Mucosa of rectum (tissue), 2 donors: Measurements from ENCODE around the gene INPP4B.
"Not testable (repeated sequence)": the region's sequence is repeated elsewhere in the genome, so short reads cannot be mapped to it uniquely, and the experiment has no call there.

Experiments used
- H3K27ac ChIP-seq, 2 donors: one replicate each; pipeline ENCODE4 v1.7.0; 2013; ENCODE audit warnings: inconsistent platforms in 2 of 2, low read depth in 2 of 2, low read length in 2 of 2
- H3K27me3 ChIP-seq, 2 donors: one replicate each; pipeline ENCODE4 v1.7.0; 2013; ENCODE audit warnings: low read length in 2 of 2; ENCODE audit not compliant: control insufficient read depth in 2 of 2, insufficient read depth in 2 of 2
- H3K36me3 ChIP-seq, 2 donors: one replicate each; pipeline ENCODE4 v1.7.0; 2013; ENCODE audit warnings: low read length in 2 of 2; ENCODE audit not compliant: control insufficient read depth in 2 of 2, insufficient read depth in 2 of 2
- H3K4me1 ChIP-seq, 2 donors: one replicate each; pipeline ENCODE4 v1.7.0; 2013; ENCODE audit warnings: low read length in 2 of 2, mild to moderate bottlenecking in 1 of 2; ENCODE audit not compliant: control insufficient read depth in 2 of 2, insufficient read depth in 2 of 2
- H3K4me3 ChIP-seq, 2 donors: one replicate each; pipeline ENCODE4 v1.7.0; 2013; ENCODE audit warnings: low read length in 2 of 2
- H3K9ac ChIP-seq, 2 donors: one replicate each; pipeline ENCODE4 v1.7.0; 2013; ENCODE audit warnings: low read length in 2 of 2, low read depth in 1 of 2, mild to moderate bottlenecking in 1 of 2
- H3K9me3 ChIP-seq, 2 donors: one replicate each; pipeline ENCODE4 v1.7.0; 2013; ENCODE audit warnings: low read length in 2 of 2; ENCODE audit not compliant: control insufficient read depth in 2 of 2
- donor health status: healthy.
- donor health status: Normal muscosa, but diverticular disease.

INPP4B gene

GRCh38 chr4:142809559-142809958 is 36.5 kb downstream of the INPP4B start:
- Histone ChIP-seq H3K36me3 (no peaks in the 10 kb centered on the region), H3K9me3 (no peaks in the 10 kb centered on the region), H3K27me3 (no peaks in the 10 kb centered on the region), H3K4me1 (no peaks in the 10 kb centered on the region), H3K27ac (no peak overlapping the region), H3K4me3 (no peak overlapping the region), H3K9ac (no peak overlapping the region)

DNA sequence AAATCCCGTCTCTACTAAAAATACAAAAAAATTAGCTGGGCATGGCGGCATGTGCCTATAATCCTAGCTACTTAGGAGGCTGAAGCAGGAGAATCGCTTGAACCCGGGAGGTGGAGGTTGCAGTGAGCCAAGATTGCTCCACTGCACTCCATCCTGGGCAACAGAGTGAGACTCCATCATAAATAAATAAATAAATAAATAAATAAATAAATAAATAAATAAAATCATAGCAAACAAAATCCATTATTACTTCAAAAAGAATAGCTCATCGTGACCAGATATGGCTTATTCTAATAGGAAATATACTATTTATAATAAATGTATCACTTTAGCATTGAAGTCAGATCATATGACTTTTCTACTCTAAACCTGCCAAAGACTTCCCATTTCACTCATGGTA is 42.2 kb downstream of the INPP4B start:
- H3K9ac ChIP-seq, H3K36me3 ChIP-seq, H3K27me3 ChIP-seq, H3K4me1 ChIP-seq, H3K9me3 ChIP-seq, H3K27ac ChIP-seq, H3K4me3 ChIP-seq: not testable (repeated sequence)

DNA sequence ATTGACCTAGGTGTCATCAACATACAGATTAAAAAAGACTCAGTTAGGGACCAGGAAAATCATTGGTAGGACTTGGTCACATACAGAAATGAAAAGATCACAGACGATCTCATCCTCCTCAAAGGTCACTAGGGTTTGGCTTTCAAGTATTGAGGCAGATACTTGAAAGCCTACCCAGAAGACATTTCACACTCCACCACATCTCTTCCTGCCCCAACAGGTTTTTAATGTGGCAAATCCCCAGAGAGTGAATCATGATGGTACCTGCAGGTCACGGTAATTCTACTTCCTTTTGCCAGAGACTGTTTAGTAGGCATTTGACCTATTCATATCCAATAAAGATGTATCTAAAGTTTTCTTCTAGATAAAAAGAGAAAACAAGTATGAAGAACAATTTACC is 44.1 kb downstream of the INPP4B start:
- H3K27me3 ChIP-seq: no peaks in the 10 kb centered on the region
- no peaks in the 10 kb centered on the region for H3K36me3 ChIP-seq
- H3K9me3 ChIP-seq: no peaks in the 10 kb centered on the region
- H3K9ac ChIP-seq: no peak overlapping the region
- no peaks in the 10 kb centered on the region for H3K4me1 ChIP-seq
- H3K4me3 ChIP-seq: no peak overlapping the region
- H3K27ac ChIP-seq: no peak overlapping the region

DNA sequence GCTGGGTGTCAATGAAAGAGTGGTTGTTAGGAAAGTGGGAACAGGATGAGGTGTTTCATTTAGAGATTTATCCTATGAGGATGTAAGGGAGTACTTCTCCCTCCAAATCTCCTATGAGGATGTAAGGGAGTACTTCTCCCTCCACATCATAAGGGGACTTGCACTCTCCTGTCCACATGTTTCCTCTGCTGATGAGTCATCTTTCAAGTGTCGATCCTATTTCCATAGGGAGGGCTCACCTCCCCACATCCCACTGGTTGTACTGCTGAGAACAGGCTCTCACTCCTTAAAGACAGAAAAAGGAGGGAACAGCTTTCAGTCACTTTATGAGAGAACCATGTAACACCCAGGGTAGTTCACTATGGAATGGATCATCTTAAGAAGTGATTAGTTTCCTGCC is 65.0 kb downstream of the INPP4B start:
- Histone ChIP-seq H3K27me3 (no peaks in the 10 kb centered on the region), H3K4me1 (peaks cover 0 to 3% of the 10 kb centered on the region in 2 donors)

GRCh38 chr4:142778900-142779299 is 67.2 kb downstream of the INPP4B start:
- Histone ChIP-seq H3K27ac (no peak overlapping the region), H3K9me3 (no peaks in the 10 kb centered on the region), H3K36me3 (no peaks in the 10 kb centered on the region), H3K4me3 (no peak overlapping the region), H3K9ac (no peak overlapping the region), H3K27me3 (no peaks in the 10 kb centered on the region), H3K4me1 (peaks cover 0 to 3% of the 10 kb centered on the region in 2 donors)

More for the DNA sequence above, 65.0 kb downstream of the INPP4B start:
- Histone ChIP-seq H3K9me3 (no peaks in the 10 kb centered on the region), H3K36me3 (no peaks in the 10 kb centered on the region), H3K27ac (no peak overlapping the region), H3K4me3 (no peak overlapping the region), H3K9ac (no peak overlapping the region)

DNA sequence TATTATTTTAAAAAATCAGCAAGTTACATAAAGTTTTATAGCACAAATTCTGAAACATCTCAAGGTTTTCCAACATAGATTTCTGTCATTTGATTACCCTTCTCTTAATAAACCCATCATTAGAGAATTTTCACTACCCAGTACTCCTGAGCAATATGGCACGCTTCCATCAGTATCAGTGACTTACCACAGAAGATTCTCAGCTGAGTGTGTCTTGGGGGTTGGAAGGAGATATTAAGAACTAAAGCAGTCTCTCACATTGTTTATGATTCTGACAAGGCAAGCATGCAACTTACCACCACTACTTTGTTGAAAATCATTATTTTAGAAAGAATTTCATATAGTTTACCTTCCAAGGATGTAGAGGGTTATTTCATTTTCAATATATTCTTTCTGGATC is 67.7 kb downstream of the INPP4B start:
- no peak overlapping the region for H3K9ac ChIP-seq
- H3K27ac ChIP-seq: no peak overlapping the region
- no peaks in the 10 kb centered on the region for H3K36me3 ChIP-seq
- H3K9me3 ChIP-seq: no peaks in the 10 kb centered on the region
- H3K4me1 ChIP-seq: peaks cover 0 to 3% of the 10 kb centered on the region in 2 donors
- H3K4me3 ChIP-seq: no peak overlapping the region
- H3K27me3 ChIP-seq: no peaks in the 10 kb centered on the region

- Histone ChIP-seq H3K9ac (no peak overlapping the region), H3K4me1 (peaks cover 0 to 3% of the 10 kb centered on the region in 2 donors), H3K27me3 (no peaks in the 10 kb centered on the region), H3K4me3 (no peak overlapping the region), H3K27ac (no peak overlapping the region), H3K36me3 (no peaks in the 10 kb centered on the region), H3K9me3 (no peaks in the 10 kb centered on the region)
Observed at GRCh38 chr4:142777045-142777743, 68.9 kb downstream of the INPP4B start.

DNA sequence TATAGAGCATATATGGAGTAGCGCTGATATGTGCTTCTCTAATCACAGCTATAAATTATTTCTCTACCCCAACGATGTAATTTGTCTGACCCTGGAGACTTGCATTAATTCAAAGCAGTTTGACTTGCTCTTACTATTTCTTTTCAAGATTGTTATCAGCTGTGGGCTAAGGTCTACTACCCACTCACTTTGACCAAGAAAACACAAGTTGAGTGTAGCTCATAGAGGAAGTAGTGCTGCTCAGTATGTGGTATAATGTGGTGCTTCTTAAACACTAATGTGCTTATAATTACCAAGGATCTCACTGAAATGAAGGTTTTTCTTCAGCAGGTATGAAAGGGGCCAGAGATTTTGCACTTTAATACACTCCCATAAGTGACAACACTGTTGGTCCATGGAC is 70.1 kb downstream of the INPP4B start:
- no peak overlapping the region for H3K4me3 ChIP-seq
- H3K27me3 ChIP-seq: no peaks in the 10 kb centered on the region
- no peaks in the 10 kb centered on the region for H3K36me3 ChIP-seq
- no peaks in the 10 kb centered on the region for H3K9me3 ChIP-seq
- H3K27ac ChIP-seq: no peak overlapping the region
- peaks cover 0 to 3% of the 10 kb centered on the region in 2 donors for H3K4me1 ChIP-seq
- H3K9ac ChIP-seq: no peak overlapping the region

DNA sequence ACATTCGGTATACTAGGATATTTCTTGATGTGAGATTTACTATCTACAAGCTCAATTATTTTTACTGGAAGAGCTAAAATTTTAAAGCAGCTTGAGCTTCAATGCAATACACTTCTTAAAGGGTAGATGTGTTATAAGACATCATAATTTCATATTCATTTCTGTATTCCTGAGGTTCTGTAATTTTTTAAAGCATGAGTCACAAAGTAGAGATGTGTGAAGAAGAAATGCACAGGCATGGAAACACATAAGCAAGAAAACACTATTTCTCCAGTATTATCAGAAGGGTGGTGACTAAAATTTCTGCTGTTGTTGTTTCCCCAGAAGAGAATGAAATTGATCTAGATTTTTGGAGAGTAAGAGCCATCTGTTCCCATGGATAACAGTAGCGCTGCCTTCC is 72.6 kb downstream of the INPP4B start:
- H3K4me3 ChIP-seq: no peak overlapping the region
- no peak overlapping the region for H3K9ac ChIP-seq
- no peaks in the 10 kb centered on the region for H3K36me3 ChIP-seq
- no peak overlapping the region for H3K27ac ChIP-seq
- peaks cover 0 to 3% of the 10 kb centered on the region in 2 donors for H3K4me1 ChIP-seq
- H3K9me3 ChIP-seq: no peaks in the 10 kb centered on the region
- no peaks in the 10 kb centered on the region for H3K27me3 ChIP-seq

DNA sequence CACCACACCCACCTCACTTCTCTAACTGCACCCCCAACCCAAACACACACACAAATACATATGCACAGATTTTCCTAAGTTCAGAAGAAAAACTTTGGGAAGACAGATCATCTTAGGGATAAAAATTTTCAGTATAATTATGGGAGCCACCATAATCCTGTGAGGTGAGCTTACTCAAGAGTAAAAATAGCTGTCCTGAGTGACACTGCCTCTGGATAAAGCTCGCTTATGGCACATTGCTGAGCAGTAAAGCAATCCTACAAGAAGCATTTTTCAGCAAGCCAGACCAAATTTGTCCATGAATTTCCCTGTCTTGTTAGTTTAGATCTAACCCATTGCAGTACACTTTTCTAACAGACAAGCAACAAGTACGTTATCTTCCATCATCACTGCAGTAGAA is 83.8 kb downstream of the INPP4B start:
- Histone ChIP-seq H3K27ac (no peak overlapping the region), H3K27me3 (no peaks in the 10 kb centered on the region), H3K4me3 (no peak overlapping the region)

More for the DNA sequence above, 83.8 kb downstream of the INPP4B start:
- Histone ChIP-seq H3K4me1 (no peaks in the 10 kb centered on the region), H3K36me3 (no peaks in the 10 kb centered on the region), H3K9me3 (no peaks in the 10 kb centered on the region), H3K9ac (no peak overlapping the region)
